ENCODE data around the gene EVPLL. TPM values are rescaled to one million over a fixed set of nuclear protein-coding genes. Genes with fewer than 3 reads are reported as not detected.

EVPLL gene
- total and polyA plus RNA-seq, 2 experiments from 2014 or later, result 0.18 to 0.42 TPM

GRCh38 chr17:18380471-18381157 lies 3.0 kb downstream of the EVPLL start:
- H3K9me2 ChIP-seq (ENCODE audit: insufficient read depth), result no peaks in the 10 kb centered on the region
- DNase-seq (ENCODE audit: low spot score) (no peak), ATAC-seq (no peak)
- 0 out of 2 replicates have a peak, but pooled peaks cover 5% of the 10 kb centered on the region for H3K27me3 ChIP-seq (ENCODE audit: insufficient read depth)
- no peaks in the 10 kb centered on the region for H4K20me1 ChIP-seq (replicated peaks; ENCODE audit: insufficient read depth)
- Mint-ChIP-seq H3K36me3 (ENCODE audit: low read depth) (no peaks in the 10 kb centered on the region), H3K4me3 (no peak overlapping the region), H3K27ac (no peak overlapping the region), H3K27me3 (ENCODE audit: insufficient read depth, low read depth, poor library complexity) (peaks cover 8% of the 10 kb centered on the region), H3K4me1 (peaks cover 11% of the 10 kb centered on the region; the same call in 2 of the 3 replicates), H3K9me3 (peaks cover 3% of the 10 kb centered on the region)
- TF ChIP-seq CREB1 (CRISPR knock-in tag; IDR thresholded peaks at IDR 0.05; ENCODE audit: low read depth) (no peak), ETS1 (IDR thresholded peaks at IDR 0.05) (no peak), ZNF462 (CRISPR knock-in tag; IDR thresholded peaks at IDR 0.05) (no peak), POLR2AphosphoS5 (IDR thresholded peaks at IDR 0.05; ENCODE audit: low read depth) (no peak), NANOG (IDR thresholded peaks at IDR 0.05; ENCODE audit: borderline replicate concordance) (no peak), REST (IDR thresholded peaks at IDR 0.05; ENCODE audit: unreplicated experiment) (no peak), ZNF114 (CRISPR knock-in tag; IDR thresholded peaks at IDR 0.05) (no peak), STAT1 (IDR thresholded peaks at IDR 0.05; ENCODE audit: unreplicated experiment) (no peak), CTCF (conservative IDR thresholded peaks at IDR 0.05; ENCODE audit: low read depth in 2 of 2) (no peak), EZH2 (IDR thresholded peaks at IDR 0.05; ENCODE audit: low read depth, unreplicated experiment) (no peak), EZH2phosphoT487 (IDR thresholded peaks at IDR 0.05; ENCODE audit: unreplicated experiment) (no peak), JUNB (IDR thresholded peaks at IDR 0.05; ENCODE audit: unreplicated experiment) (no peak)
- H3K4me1 ChIP-seq (ENCODE audit: insufficient read depth), result no peaks in the 10 kb centered on the region
- H3F3A ChIP-seq (replicated peaks; ENCODE audit: low read depth), result no peaks in the 10 kb centered on the region
- no peaks in the 10 kb centered on the region for H3K79me2 ChIP-seq (replicated peaks; ENCODE audit: insufficient read depth)
- no peak overlapping the region for H3K27ac ChIP-seq (ENCODE audit: low read depth)
- H2AFZ ChIP-seq, result no peak overlapping the region
- no peaks in the 10 kb centered on the region for H3K36me3 ChIP-seq (ENCODE audit: insufficient read depth)
- no peak overlapping the region for H3K4me3 ChIP-seq
- H3K4me2 ChIP-seq, result no peak overlapping the region

Measured in GM23338 (cell line).